ENCODE data around the gene TRIM38. TPM values are rescaled to one million over a fixed set of nuclear protein-coding genes. Genes with fewer than 3 reads are reported as not detected.

TRIM38 gene
- total and polyA plus RNA-seq, 2 of the 13 experiments (the other 11 are each of a cell fraction or from before 2014, with no cell fraction given), result 2.5 to 3.1 TPM

GRCh38 chr6:26025894-26026832 is 63.6 kb downstream of the TRIM38 start (continued):
- TF ChIP-seq CREB3 (CRISPR knock-in tag; IDR thresholded peaks at IDR 0.05) (no peak), ETV5 (CRISPR knock-in tag; IDR thresholded peaks at IDR 0.05; ENCODE audit: borderline replicate concordance) (peak; percentile 63), CEBPG (CRISPR knock-in tag; IDR thresholded peaks at IDR 0.05) (no peak; the same call in 1 of the 2 replicates), ZBTB46 (CRISPR knock-in tag; IDR thresholded peaks at IDR 0.05; ENCODE audit: borderline replicate concordance) (no peak), ZBTB25 (CRISPR knock-in tag; IDR thresholded peaks at IDR 0.05) (no peak), GABPA (IDR thresholded peaks at IDR 0.05; ENCODE audit: low read depth, low read length) (no peak), GABPA (CRISPR knock-in tag; IDR thresholded peaks at IDR 0.05; ENCODE audit: low read depth) (peak; percentile 25; the same call in 1 of the 2 replicates), CEBPB (IDR thresholded peaks at IDR 0.05; ENCODE audit: borderline replicate concordance, low read depth, low read length) (no peak), ZNF143 (CRISPR knock-in tag; IDR thresholded peaks at IDR 0.05) (no peak), THYN1 (CRISPR knock-in tag; IDR thresholded peaks at IDR 0.05; ENCODE audit: borderline replicate concordance, low read depth) (no peak), SP4 (CRISPR knock-in tag; IDR thresholded peaks at IDR 0.05) (no peak), ARNT2 (CRISPR knock-in tag; IDR thresholded peaks at IDR 0.05; ENCODE audit: low read depth) (no peak), BRCA1 (CRISPR knock-in tag; IDR thresholded peaks at IDR 0.05) (no peak), NBN (conservative IDR thresholded peaks at IDR 0.05) (no peak), ZNF180 (CRISPR knock-in tag; IDR thresholded peaks at IDR 0.05; ENCODE audit: borderline replicate concordance, low read depth) (no peak), STAT5B (CRISPR knock-in tag; IDR thresholded peaks at IDR 0.05) (no peak)
- TF ChIP-seq, protein P1, sequence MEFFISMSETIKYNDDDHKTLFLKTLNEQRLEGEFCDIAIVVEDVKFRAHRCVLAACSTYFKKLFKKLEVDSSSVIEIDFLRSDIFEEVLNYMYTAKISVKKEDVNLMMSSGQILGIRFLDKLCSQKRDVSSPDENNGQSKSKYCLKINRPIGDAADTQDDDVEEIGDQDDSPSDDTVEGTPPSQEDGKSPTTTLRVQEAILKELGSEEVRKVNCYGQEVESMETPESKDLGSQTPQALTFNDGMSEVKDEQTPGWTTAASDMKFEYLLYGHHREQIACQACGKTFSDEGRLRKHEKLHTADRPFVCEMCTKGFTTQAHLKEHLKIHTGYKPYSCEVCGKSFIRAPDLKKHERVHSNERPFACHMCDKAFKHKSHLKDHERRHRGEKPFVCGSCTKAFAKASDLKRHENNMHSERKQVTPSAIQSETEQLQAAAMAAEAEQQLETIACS (CRISPR knock-in tag; IDR thresholded peaks at IDR 0.05), result no peak
- TF ChIP-seq, protein P2, sequence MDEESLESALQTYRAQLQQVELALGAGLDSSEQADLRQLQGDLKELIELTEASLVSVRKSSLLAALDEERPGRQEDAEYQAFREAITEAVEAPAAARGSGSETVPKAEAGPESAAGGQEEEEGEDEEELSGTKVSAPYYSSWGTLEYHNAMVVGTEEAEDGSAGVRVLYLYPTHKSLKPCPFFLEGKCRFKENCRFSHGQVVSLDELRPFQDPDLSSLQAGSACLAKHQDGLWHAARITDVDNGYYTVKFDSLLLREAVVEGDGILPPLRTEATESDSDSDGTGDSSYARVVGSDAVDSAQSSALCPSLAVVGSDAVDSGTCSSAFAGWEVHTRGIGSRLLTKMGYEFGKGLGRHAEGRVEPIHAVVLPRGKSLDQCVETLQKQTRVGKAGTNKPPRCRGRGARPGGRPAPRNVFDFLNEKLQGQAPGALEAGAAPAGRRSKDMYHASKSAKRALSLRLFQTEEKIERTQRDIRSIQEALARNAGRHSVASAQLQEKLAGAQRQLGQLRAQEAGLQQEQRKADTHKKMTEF (CRISPR knock-in tag; IDR thresholded peaks at IDR 0.05), result no peak
- TF ChIP-seq, protein P3, sequence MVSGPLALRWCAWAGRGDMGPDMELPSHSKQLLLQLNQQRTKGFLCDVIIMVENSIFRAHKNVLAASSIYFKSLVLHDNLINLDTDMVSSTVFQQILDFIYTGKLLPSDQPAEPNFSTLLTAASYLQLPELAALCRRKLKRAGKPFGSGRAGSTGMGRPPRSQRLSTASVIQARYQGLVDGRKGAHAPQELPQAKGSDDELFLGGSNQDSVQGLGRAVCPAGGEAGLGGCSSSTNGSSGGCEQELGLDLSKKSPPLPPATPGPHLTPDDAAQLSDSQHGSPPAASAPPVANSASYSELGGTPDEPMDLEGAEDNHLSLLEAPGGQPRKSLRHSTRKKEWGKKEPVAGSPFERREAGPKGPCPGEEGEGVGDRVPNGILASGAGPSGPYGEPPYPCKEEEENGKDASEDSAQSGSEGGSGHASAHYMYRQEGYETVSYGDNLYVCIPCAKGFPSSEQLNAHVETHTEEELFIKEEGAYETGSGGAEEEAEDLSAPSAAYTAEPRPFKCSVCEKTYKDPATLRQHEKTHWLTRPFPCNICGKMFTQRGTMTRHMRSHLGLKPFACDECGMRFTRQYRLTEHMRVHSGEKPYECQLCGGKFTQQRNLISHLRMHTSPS (CRISPR knock-in tag; IDR thresholded peaks at IDR 0.05; ENCODE audit: low read depth), result no peak
- TF ChIP-seq, protein P4, sequence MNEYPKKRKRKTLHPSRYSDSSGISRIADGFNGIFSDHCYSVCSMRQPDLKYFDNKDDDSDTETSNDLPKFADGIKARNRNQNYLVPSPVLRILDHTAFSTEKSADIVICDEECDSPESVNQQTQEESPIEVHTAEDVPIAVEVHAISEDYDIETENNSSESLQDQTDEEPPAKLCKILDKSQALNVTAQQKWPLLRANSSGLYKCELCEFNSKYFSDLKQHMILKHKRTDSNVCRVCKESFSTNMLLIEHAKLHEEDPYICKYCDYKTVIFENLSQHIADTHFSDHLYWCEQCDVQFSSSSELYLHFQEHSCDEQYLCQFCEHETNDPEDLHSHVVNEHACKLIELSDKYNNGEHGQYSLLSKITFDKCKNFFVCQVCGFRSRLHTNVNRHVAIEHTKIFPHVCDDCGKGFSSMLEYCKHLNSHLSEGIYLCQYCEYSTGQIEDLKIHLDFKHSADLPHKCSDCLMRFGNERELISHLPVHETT (CRISPR knock-in tag; conservative IDR thresholded peaks at IDR 0.05), result no peak
